HG03460 (cell line): Measurements from ENCODE around the gene SAMD14.
A peak's percentile ranks its signal among the peaks of the same experiment; 100 is the strongest.

Experiments
- ATAC-seq: cut with Tn5 transposase; IDR thresholded peaks from one replicate; pipeline ENCODE4 v1.9.1; 2021; ENCODE audit not compliant: unreplicated experiment

Gene SAMD14

GRCh38 chr17:50097926-50098325, 32.0 kb downstream of the SAMD14 start:
- no peak for ATAC-seq

- no peak for ATAC-seq
Measured at GRCh38 chr17:50097455-50097854, 32.5 kb downstream of the SAMD14 start.

GRCh38 chr17:50096758-50097157, 33.2 kb downstream of the SAMD14 start:
- no peak for ATAC-seq

- ATAC-seq = no peak
Measured at GRCh38 chr17:50096092-50096491, 33.9 kb downstream of the SAMD14 start.

GRCh38 chr17:50095626-50096037, 34.3 kb downstream of the SAMD14 start:
- ATAC-seq = no peak

- peak; percentile 95 for ATAC-seq
Measured at GRCh38 chr17:50094753-50095619, 35.0 kb downstream of the SAMD14 start, which contains the start of gene PDK2. TSS of gene PDK2 (plus strand) at chr17:50095351. CDS start at chr17:50095436, 85 bp downstream.

- ATAC-seq = no peak
Measured at GRCh38 chr17:50094243-50094752, 35.7 kb downstream of the SAMD14 start.

GRCh38 chr17:50093807-50094206, 36.2 kb downstream of the SAMD14 start:
- no peak for ATAC-seq

GRCh38 chr17:50093246-50093645, 36.7 kb downstream of the SAMD14 start:
- ATAC-seq = no peak

GRCh38 chr17:50091918-50092285, 38.1 kb downstream of the SAMD14 start:
- ATAC-seq = no peak

- ATAC-seq = no peak
Measured at GRCh38 chr17:50090971-50091917, 38.7 kb downstream of the SAMD14 start.

- ATAC-seq = no peak
Measured at GRCh38 chr17:50090071-50090470, 39.9 kb downstream of the SAMD14 start.

GRCh38 chr17:50088952-50089825, 40.8 kb downstream of the SAMD14 start:
- ATAC-seq = no peak

GRCh38 chr17:50087912-50088405, 42.0 kb downstream of the SAMD14 start:
- ATAC-seq = no peak

GRCh38 chr17:50087246-50087911, 42.6 kb downstream of the SAMD14 start:
- no peak for ATAC-seq

GRCh38 chr17:50081757-50082156, 48.2 kb downstream of the SAMD14 start:
- no peak for ATAC-seq

- ATAC-seq = no peak
Measured at GRCh38 chr17:50080827-50081226, 49.1 kb downstream of the SAMD14 start.

- no peak for ATAC-seq
Measured at GRCh38 chr17:50080096-50080480, 49.9 kb downstream of the SAMD14 start.

GRCh38 chr17:50079334-50080095, 50.4 kb downstream of the SAMD14 start:
- ATAC-seq = no peak
